DMS 273 (cell line): ENCODE measurements around the gene CENPU.

Source experiments
- DNase-seq: peaks from one replicate; lab custom pipeline; 2025; ENCODE audit not compliant: unreplicated experiment; lab: John Stamatoyannopoulos, UW

The CENPU gene

GRCh38 chr4:184645904-184646610 is 87.8 kb downstream of the CENPU start:
- DNase-seq = peak; percentile 8

- DNase-seq = peak; percentile 42
These were observed 89.2 kb downstream of the CENPU start for GRCh38 chr4:184644553-184645307.
